GM15510 (cell line): ENCODE measurements around the gene SOHLH2.

ENCODE experiments used
- POLR2A ChIP-seq: IDR thresholded peaks from 3 replicates; pipeline ENCODE4 v1.6.1; 2011; ENCODE audit warnings: borderline replicate concordance; ENCODE audit not compliant: insufficient read length; ENCODE audit errors: extremely low read depth

Gene SOHLH2

DNA sequence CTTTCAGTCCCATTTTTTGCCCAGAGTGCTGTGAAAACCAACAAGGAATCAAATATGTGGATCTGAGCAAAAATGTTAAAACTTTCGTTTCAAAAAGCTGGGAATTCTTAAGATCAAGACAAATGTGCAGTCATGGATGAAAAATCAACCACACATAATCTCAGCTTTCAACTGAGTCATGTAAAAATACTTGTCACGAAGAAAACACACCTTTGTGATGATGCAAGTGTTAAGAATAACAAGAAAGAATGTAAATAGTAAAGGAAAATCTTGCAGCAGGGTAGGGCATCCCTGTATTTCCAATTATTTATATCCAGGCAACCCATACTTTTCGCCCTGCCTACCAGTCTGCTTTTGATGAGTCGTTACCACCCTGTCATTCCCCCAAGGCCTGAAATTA lies 55.7 kb downstream of the SOHLH2 start:
- no peak for TF ChIP-seq POLR2A

DNA sequence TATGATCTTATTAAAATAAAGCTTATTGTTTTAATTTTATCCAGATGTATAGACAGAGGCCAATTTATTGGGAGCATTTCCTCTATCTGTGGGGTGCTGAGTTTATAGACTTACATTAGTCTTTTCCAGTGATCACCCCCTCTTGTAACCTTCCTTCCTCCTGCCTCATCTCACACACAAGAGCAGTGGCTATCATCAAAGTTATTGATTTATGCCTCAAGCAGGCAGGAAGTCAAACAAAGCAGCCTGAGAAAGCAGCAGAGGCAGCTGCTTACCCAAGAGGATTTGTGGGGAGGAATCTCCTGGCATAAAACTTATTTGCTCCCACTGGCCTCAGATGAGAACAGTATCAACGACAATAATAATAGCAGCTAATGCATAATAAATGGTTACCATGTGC lies 56.9 kb downstream of the SOHLH2 start:
- no peak for TF ChIP-seq POLR2A

DNA sequence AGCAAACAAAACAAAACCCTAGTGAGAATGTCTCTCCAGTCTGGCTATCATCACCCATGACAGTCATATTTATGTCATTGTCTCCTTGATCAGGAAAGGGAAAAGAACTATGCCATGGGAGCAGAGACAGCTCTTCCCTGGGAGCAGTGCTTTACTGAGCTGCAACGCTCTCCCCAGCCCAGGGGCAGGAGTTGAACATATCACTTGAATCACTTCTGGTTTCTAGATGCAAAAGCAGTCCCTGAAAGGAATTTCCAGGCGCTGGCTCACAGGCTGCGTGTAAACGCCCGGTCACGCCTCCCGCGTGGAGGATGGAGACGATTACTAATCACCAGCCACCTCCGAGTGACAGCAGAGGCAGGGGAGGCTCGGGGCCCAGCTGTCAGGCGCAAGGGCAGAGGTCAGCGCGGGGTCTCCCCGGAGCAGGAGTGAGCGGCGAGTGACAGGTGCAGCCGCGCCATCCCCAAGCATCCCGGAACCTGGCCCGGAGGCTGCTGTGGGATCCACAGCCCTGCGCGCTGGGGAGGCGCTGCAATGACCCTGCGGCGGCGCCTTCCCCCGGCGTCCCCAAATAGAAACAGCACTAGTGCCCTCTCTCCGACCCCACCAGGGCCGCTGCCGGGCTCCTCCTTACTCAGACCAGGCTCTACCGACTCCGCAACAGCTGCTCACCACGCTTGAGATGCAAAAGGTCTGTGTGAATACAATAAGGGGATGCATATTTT lies 59.6 kb downstream of the SOHLH2 start:
- TF ChIP-seq POLR2A: no peak

DNA sequence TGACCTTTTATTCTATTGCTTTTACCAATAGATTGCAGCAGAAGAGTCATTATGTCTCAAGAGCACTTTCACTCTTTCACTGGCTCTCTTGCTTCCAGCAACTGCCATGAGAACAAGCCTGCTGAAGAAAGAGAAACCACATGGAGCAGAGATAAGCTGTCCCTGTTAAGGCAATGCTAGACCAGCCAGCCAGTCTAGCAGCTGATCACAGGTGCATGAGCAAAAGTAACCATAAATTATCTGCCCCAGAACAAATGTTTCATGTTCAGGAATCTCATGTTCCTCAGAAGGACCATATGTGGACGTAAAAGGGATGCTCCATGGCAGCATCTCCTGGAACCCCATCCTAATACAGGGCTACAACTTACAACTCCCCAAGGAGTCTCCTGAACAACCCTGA lies 62.8 kb downstream of the SOHLH2 start:
- no peak for TF ChIP-seq POLR2A

DNA sequence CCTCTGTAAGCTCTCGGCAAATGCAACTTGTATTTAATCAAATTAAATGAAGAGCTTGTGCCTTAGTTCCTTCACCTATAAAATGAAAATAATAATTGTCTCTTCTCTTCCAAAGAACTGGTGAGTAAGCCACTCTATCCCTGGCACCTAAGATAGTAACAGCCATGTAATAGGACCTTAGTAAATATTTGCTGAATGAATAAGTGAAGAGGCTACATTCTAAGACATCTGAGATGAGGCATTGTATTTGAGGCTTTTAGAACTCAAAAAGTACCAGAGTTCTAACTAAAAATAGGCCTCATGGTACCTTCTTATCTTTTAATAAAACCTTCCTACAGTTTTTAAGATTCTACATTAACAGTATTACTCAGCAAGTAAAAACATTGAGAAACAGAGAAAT lies 65.9 kb downstream of the SOHLH2 start:
- TF ChIP-seq POLR2A: no peak

DNA sequence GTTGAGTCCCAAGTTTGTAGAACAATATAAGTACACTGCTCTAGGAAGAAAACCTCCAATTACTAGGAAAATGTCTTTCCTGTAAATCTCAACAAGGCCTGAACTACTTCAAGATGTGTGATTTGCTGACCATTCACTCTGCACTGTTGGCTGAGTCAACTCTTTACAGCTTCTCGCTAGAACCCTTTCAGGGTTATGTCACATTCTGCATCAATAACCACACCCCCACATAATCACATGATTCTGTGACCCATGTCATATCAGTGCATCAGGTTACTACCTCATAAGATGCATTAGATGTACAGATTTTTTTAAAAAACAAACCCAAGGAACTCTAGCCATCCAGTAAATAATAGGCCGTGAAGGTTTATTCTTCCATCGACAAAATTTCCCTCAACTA lies 67.0 kb downstream of the SOHLH2 start:
- no peak for TF ChIP-seq POLR2A

DNA sequence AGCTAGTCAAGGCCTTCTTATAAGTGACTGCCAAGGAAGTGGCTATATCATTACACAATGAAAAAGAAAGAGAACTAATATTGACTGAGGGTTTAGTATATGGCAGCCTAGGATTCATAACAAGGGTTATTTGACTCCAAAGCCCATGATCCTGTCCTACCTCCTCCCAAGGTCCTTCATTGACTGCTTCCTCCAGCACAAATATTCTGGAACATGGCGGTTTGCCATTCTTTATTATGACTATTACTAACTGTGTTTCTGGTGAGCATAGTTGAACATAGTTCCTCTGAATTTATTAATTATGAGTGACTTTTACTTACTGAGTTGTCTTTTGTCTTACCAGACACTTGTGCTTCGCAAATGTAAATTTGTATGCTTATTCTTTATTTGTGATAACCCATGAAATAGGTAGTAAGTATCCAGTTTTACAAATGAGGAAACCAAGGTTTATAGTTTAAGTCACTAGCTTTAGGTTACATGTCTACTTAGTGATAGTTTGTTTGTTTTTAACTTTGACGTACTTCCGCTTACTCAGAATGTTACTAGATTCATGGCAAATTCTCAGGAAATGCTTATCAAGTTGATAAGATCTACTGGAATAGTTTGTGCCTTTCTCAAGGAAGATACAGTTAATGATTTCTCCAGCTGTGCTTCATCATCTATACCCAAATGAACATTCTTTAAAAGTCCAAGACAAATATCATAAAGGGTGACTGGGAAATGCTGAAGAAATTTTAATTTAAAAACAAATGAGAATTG lies 67.7 kb downstream of the SOHLH2 start:
- TF ChIP-seq POLR2A: no peak

DNA sequence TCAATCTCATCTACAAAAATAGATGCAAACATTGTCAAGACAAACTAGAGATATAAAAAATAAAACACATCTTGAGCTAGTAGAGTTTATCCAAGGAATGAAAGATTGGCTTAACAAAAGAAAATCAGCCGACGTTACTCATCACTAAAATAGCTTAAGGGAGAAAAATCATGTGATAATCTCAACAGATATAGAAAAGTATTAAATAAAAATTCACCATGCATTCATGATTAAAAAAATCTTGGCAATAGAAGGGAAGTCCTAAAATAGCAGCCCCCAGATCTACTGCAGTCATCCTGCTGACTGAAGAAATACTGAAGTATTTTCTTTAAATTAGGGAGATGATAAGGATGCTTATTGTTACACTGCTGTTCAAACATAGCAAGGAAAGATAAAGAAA lies 70.6 kb downstream of the SOHLH2 start:
- TF ChIP-seq POLR2A: no peak

DNA sequence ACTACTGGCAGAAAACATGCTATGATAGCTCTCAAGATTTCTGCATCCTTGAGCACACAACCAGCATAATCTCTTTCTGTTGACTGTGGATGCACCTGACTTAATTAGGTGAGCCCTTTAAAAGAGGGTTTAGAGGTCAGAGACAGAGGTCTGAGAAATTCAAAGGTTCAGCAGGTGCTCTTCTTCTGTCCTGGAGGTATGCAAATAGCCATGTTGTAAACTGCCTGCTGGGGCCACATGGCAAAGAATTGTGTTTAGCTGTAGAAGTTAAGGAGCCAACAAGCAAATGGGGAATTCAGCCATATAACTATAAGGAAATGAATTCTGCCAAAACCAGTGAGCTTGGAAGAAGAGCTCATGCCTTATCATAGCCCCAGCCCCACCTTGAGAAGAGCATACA lies 71.6 kb downstream of the SOHLH2 start:
- TF ChIP-seq POLR2A: no peak

DNA sequence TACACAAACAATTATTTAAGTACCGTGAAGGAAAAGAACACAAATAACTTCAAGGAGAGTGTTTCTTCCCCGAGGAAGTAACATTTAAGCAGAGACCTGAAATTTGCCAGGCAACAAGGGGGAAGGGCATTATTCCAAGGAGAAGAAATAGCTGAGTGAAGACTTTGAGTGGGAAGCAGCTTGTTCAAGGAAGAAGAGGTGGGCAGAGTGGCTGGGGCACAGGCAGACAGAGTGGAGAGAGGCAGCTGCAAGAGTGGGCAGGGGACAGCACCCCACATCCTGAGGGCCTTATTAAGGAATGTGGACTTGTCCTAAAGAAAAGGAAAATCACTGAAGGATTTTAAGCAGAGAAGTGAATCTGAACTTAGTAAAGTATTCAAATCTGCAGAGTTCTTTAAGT lies 78.5 kb downstream of the SOHLH2 start:
- TF ChIP-seq POLR2A: no peak

DNA sequence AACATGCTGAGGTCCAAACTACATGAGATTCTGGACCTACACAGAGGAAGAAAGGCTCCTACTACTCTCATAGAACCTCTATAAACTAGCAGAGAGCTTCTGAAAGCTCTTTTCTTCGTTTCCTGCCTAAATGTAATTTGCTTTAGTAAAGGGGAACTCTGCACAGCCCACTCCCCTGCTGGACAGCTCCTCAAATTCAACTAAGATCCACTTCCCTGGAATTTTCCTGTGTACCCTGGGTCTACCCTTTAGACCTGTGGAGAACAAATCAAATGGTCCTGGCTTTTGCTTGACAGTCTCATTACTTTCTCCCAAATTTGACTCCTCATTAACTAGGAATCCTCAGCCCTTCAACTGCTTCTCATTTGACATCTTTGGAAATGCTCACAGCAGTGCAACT lies 79.7 kb downstream of the SOHLH2 start:
- TF ChIP-seq POLR2A: no peak

DNA sequence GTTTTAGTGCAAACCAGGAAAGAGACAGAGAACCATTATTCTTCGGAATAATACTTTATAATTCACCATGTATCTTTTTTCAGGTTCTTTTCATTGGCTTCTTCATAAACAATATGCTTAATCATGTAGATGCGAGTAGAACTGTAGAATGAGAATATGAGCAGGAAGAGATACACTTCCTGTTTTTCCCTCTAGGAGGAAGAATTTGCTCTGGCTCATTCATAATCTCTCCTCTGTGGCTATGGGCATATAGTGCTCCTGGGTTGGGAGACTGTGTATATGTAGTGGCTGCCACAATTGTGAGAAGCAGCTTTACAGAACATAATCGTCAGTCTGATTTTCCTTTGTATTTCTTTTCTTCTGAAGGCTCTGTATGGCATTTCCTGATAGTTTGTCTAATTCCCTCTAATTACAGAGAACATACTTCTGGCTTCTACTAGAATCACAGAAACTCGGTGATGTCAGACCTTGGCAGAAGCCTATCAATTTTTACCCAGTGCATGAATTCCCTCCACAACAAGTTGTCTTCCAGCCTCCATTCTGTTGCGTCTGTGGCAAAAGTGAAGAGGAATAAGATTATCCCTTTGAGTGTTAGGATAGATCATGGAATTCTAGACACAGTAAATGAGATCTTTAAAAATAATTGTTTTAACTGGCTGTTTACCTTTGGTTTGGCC lies 80.3 kb downstream of the SOHLH2 start:
- no peak for TF ChIP-seq POLR2A

DNA sequence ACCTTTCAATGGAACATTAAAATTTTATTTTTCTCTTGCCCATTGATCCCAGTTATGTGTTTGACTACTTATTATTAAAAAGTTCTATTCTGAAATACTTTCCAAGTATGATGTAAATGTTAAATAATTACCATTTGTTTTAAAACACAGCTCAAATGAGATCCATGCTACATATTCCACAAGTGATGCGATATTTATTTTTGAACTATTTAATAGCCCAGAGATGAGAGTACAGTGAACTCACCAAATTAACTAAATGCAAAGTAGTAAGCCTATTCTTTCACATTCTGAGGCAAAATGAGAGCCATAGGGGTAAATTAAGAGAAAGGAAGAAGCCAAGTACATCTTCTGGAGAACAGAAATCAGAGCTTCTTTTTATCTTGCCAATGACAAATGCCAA lies 82.0 kb downstream of the SOHLH2 start:
- TF ChIP-seq POLR2A: no peak

DNA sequence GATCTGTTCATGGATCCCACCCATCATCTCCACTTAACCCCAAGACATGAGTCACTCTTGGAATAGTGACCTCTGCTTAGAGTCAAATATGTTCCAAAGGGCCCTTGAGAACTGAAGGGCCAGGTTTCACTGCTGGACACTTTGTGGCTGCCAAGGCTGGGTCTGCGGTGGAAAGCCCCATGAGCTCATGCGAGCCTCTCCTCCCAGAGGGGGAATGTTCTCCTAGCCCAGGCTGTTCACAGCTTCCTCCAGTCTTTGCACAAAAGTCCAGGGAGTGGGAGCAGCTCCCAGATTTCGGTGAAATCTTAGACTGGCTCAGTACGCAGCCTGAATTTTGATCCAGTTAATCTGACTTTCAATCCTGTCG lies 82.4 kb downstream of the SOHLH2 start:
- TF ChIP-seq POLR2A: no peak

DNA sequence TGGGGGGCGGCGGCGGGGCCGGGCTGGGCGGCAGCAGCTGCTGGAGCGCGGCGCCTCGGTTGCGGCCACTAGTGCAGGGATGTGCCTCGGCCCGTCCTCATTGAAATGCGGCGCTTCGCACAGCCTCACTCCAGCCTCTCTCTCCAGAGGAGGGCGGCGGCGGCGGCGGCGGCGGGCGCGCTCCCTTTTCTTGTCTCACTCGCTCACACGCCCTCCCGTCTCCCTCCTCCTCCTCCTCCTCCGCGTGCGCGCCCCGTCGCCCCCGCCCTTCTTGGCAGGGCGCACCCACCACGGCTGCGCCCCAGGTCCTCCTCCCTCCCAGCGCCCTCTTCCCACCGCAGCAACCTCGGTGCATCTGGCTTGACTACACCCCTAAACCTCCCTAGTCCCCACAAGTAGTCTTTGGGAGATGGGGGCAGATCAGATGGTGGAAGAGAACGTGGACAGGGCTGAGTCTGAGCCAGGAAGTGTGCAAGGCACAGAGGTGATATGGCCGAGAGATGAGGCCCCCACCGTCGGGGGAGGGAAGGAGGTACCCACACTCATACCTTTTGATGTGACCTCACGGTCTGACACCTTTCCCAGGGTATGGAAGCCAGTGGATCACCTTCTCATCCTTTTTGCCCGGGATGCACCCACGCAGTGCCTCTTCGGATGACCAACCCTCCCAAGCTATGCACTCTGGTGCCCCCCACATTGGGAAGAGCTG lies 83.0 kb downstream of the SOHLH2 start, which contains the start of gene DCLK1:
Gene DCLK1, minus strand, starts transcription at position 161 of the 709 bp plus-strand sequence.
- no peak for TF ChIP-seq POLR2A
